Esophagus squamous epithelium (tissue), 4 donors: ENCODE data around the gene CCDC180.

Source experiments
- POLR2A ChIP-seq, 4 donors: fragments of 450-650 bp; IDR thresholded peaks; one replicate each; pipeline ENCODE4 v1.6.1; 2017; ENCODE audit warnings: antibody characterized with exemption in 4 of 4, mild to moderate bottlenecking in 4 of 4, moderate library complexity in 3 of 4
- TF ChIP-seq, protein P1 (sequence below), 6 experiments: fragments of 450-650 bp in 4 of 6; fragments of 200-600 bp in 2 of 6; sonication (generic) in 2 of 6; IDR thresholded peaks; one replicate each; pipeline ENCODE4 v1.5.1; 2016 to 2019; ENCODE audit warnings: antibody characterized with exemption in 6 of 6, mild to moderate bottlenecking in 4 of 6, moderate library complexity in 4 of 6

- TF ChIP-seq, protein P1, sequence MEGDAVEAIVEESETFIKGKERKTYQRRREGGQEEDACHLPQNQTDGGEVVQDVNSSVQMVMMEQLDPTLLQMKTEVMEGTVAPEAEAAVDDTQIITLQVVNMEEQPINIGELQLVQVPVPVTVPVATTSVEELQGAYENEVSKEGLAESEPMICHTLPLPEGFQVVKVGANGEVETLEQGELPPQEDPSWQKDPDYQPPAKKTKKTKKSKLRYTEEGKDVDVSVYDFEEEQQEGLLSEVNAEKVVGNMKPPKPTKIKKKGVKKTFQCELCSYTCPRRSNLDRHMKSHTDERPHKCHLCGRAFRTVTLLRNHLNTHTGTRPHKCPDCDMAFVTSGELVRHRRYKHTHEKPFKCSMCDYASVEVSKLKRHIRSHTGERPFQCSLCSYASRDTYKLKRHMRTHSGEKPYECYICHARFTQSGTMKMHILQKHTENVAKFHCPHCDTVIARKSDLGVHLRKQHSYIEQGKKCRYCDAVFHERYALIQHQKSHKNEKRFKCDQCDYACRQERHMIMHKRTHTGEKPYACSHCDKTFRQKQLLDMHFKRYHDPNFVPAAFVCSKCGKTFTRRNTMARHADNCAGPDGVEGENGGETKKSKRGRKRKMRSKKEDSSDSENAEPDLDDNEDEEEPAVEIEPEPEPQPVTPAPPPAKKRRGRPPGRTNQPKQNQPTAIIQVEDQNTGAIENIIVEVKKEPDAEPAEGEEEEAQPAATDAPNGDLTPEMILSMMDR (IDR thresholded peaks at IDR 0.05): no peak
- no peak for TF ChIP-seq POLR2A (IDR thresholded peaks at IDR 0.05)
Observed at GRCh38 chr9:97321251-97321650, 13.8 kb downstream of the CCDC180 start.
